ENCODE data around the gene LIMK1. TPM values are rescaled to one million over a fixed set of nuclear protein-coding genes. Genes with fewer than 3 reads are reported as not detected.
"Not testable (repeated sequence)": the region's sequence is repeated elsewhere in the genome, so short reads cannot be mapped to it uniquely, and the experiment has no call there.

Gene LIMK1
- 14.5 TPM for total RNA-seq

GRCh38 chr7:74083117-74083876 is at the start of gene LIMK1:
TSS of gene LIMK1 (plus strand) at chr7:74083804. CDS start at chr7:74083991, 187 bp downstream.
- DNase-seq: peak; percentile 84

GRCh38 chr7:74037609-74038008 is 46.0 kb upstream of the LIMK1 start:
- no peak for DNase-seq

GRCh38 chr7:74038194-74038961 is 45.2 kb upstream of the LIMK1 start:
- no peak for DNase-seq

- no peak for DNase-seq
Measured at GRCh38 chr7:74039337-74039736, 44.3 kb upstream of the LIMK1 start.

- DNase-seq: no peak
Measured at GRCh38 chr7:74040101-74040790, 43.4 kb upstream of the LIMK1 start.

GRCh38 chr7:74040791-74041520 is 42.6 kb upstream of the LIMK1 start:
- DNase-seq: no peak

- DNase-seq: no peak
Measured at GRCh38 chr7:74042746-74043522, 40.7 kb upstream of the LIMK1 start.

GRCh38 chr7:74043523-74043951 is 40.1 kb upstream of the LIMK1 start:
- no peak for DNase-seq

- peak; percentile 46 for DNase-seq
Measured at GRCh38 chr7:74044366-74045350, 38.9 kb upstream of the LIMK1 start.

GRCh38 chr7:74046581-74046980 is 37.0 kb upstream of the LIMK1 start:
- DNase-seq: not testable (repeated sequence)

- no peak for DNase-seq
Measured at GRCh38 chr7:74047804-74048380, 35.7 kb upstream of the LIMK1 start.

- DNase-seq: no peak
Measured at GRCh38 chr7:74048999-74049599, 34.5 kb upstream of the LIMK1 start.

- DNase-seq: no peak
Measured at GRCh38 chr7:74049997-74050798, 33.4 kb upstream of the LIMK1 start.

- no peak for DNase-seq
Measured at GRCh38 chr7:74051193-74051592, 32.4 kb upstream of the LIMK1 start.

GRCh38 chr7:74051629-74052410 is 31.8 kb upstream of the LIMK1 start:
- DNase-seq: no peak

- DNase-seq: no peak
Measured at GRCh38 chr7:74052628-74053027, 31.0 kb upstream of the LIMK1 start.

- DNase-seq: no peak
Measured at GRCh38 chr7:74053589-74054186, 29.9 kb upstream of the LIMK1 start.

Data from occipital lobe (tissue), 2 donors.